HG03139 (cell line): ENCODE measurements around the gene OPRL1.

Source experiments
- ATAC-seq: cut with Tn5 transposase; IDR thresholded peaks from one replicate; pipeline ENCODE4 v1.9.1; 2021; ENCODE audit not compliant: unreplicated experiment

Gene OPRL1

GRCh38 chr20:64139199-64140060 lies 59.5 kb downstream of the OPRL1 start:
- ATAC-seq = no peak

GRCh38 chr20:64140061-64140931 lies 60.4 kb downstream of the OPRL1 start:
- ATAC-seq = no peak

DNA sequence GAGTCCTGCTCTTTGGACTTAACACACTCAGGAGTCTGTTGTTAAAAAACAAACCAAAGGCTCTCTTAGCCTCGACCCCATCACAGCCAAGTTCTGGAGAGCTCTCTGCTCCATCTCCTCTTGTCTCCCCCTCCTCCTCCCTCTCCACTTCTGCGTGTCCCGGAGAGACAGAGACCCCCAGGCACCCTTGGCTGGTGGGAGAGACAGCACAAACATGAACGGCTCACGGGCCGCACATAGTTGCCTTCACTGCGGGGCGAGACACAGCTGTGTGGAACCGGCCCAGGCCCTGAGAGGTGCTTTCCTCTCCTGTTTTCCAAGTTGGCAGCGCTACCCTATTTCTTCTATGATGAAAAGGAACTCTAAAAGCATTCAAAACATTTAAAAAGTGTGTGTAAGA lies 61.1 kb downstream of the OPRL1 start:
- ATAC-seq = no peak

DNA sequence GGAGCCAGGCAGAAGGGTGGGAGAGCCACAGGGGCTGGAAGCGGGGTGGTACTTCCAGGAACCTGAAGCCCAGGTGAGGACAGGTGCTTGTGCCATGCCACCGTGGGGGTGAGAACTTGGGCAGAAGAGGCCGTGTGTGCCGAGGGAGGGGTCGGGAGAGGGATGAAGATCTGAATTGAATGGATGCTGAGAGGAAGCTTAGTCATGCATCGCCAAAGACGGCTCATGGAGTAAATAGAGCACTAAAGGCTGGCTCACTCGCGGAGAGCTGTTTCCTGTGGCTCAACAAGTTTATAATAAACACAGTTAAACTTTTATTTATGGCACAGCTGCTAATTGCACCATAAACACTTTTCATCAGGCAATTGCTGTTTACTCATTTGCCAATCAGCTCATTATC lies 62.7 kb downstream of the OPRL1 start:
- ATAC-seq = no peak

DNA sequence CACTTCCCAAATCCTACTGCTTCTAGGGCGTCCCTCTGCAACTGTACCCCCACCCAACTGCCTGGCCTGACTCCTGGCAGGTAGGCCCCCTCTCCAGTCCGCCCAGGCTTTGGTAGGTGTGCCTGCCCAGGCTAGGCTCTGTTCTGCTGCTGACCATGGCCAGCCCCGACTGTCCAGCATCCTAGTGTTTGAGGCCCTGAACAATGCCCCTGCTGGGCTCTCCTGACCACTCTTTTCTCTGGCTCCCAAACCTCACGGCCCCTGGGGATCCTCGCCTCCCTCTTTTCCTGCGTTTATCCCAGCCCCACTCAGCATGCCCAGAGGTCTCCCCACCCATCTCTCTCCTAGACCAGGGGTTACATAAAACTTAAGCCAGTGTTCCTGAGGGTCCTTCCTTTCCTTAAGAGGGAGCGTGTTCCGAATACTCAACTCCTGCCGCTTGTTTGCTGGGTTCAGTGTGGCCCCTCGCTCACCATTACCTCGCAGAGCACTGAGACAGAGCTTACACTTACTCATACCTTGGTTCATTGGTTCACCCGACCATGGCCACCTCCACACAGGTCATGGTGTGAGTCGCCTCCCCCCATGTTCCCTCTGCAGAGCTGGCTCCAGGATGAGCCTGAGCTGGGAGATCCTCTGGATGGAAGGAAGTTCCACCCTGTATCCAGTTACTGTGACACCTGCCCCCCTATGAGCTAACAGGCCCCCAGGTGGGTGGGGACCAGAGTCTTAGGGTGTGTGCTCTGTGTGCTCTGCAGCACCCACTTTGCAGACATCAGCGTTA lies 63.3 kb downstream of the OPRL1 start:
- no peak for ATAC-seq

DNA sequence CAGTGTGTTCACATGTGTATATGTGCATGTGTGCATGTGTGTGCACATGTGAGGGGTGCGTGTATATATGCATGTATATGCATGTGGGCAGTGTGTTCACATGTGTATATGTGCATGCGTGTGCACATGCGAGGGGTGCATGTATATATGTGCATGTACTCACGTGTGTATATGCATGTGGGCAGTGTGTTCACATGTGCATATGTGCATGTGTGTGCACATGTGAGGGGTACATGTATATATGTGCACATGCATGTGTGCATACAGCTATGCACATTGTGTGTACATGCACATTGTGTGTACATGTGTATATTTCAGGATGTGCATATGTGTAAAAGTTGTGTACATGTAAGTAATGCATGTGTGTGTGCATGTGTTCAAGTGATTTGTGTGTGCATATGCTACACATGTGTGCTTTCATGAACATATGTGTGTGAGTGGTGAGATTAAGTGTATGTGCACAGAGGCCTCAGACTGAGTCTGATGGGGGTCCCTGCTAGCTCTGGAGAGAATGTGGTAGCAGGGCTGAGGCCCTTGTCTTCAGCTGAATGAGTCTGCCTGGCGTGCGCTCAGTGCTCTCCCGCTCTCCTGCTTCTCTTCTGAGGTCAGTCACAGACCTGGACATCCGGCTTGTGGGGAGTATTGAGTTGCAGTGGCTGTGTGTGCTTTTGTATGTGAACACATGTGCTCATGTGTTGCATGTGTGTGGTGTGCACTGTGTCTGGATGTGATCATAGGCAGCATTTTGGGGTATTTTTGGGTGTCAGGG lies 64.4 kb downstream of the OPRL1 start:
- no peak for ATAC-seq

GRCh38 chr20:64145458-64146300 lies 65.8 kb downstream of the OPRL1 start:
- no peak for ATAC-seq

DNA sequence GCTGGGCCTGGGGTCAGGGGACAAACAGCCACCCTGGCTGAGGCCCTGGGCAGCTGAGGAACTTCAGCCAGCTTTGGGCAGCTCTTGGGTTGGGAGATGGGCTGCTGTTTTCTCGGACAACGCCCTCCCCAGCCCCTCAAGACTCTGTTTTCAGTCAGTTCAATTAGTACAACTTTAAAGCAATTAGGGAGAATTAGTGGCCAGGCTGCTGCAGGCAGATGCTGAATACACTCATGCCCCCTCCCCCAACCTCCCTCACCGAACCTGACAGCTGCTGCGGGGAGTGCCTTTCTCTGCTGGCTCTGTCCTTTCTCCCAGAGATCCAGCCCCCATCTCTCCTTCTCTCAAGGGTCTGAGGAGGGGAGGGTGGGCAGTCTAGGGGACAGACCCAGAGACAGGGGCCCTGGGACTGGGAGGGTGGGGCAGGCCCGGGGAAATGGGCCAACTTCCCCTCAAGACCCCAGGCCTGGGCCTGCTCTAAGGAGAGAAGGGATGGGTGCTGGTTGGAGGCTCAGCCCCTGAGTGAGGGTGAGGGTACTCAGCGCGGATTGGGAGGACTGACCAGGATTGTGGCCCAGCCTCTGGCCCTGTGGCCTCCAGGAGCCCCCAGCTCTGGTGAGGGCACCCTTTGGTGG lies 66.5 kb downstream of the OPRL1 start:
- ATAC-seq = no peak

GRCh38 chr20:64146936-64147477 lies 67.1 kb downstream of the OPRL1 start:
- ATAC-seq = no peak

DNA sequence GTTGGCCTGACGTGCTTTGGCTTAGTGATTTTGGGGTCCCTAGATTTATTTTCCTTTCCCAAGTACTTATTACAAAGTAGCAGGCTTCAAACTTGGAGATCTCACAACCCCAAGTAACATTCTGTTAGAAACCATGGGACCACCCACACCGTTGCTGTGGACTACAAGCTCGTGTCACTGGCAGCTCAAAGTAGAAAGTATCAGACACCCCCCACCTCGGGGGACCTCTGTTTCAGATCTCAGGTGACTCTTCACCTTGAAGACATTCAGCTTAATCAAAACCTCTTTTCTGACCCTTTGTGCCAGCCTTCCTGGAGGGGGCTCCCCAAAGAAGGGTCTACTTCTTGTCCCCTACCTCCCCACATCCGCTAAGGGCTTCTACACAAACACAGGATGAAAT lies 68.7 kb downstream of the OPRL1 start:
- no peak for ATAC-seq

DNA sequence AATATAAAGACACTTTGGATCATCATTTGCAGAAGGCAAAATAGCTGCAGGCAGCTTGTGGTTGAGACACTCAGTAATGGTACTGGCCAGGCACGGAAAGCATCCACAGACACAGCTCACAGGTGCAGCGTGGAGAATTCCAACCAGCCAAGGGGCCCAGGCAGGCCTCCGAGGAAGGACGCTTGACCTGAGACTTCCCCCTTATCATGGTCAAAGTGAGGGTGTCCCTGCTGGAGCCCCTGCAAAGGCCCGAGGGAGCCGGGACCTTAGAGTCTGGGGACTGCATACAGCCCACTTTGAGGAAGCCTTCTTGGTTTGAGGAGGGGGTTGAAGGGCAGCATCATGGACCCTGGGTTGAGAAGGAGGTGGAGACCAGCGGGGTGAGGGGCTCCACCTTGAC lies 69.3 kb downstream of the OPRL1 start:
- no peak for ATAC-seq

DNA sequence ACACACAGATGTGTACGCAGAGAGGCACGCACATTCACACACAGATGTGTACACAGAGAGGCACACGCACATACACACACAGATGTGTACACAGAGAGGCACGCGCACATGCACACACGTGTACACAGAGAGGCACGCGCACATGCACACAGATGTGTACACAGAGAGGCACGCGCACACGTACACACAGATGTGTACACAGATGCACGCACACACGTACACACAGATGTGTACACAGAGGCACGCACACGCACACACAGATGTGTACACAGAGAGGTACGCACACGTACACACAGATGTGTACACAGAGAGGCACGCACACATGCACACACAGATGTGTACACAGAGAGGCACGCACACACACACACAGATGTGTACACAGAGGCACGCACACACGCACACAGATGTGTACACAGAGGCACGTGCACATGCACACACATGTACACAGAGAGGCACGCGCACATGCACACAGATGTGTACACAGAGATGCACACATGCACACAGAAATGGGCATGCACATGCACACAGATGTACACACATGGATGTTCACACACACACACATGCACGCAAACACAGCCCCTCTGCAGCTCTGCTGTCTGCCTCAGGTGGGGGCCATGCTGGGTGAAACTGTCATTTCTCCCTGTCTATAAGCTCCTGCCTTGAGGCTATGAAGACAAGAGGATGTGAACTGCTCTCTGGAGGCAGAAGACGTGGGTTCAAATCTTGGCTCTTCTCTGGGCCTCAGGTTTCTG lies 70.1 kb downstream of the OPRL1 start:
- ATAC-seq = no peak
